ENCODE measurements around the gene RAPGEF5.

RAPGEF5 gene
- 0 to 0.72 (median 0.09) reads per million in 4 experiments for total RNA-seq

- DNase-seq = no peak
Observed at GRCh38 chr7:22356701-22357310, at the start of gene RAPGEF5. Gene RAPGEF5, minus strand, starts transcription at chr7:22357154. Its CDS starts 94 bp downstream, at chr7:22357060.

- no peak for DNase-seq
Observed at GRCh38 chr7:22406715-22407114, 49.8 kb upstream of the RAPGEF5 start.

GRCh38 chr7:22404421-22405023, 47.6 kb upstream of the RAPGEF5 start:
- no peak for DNase-seq

GRCh38 chr7:22403344-22403743, 46.4 kb upstream of the RAPGEF5 start:
- no peak for DNase-seq

- DNase-seq = no peak
Observed at GRCh38 chr7:22402250-22402649, 45.3 kb upstream of the RAPGEF5 start.

GRCh38 chr7:22400936-22401553, 44.1 kb upstream of the RAPGEF5 start:
- DNase-seq = no peak

GRCh38 chr7:22400150-22400814, 43.3 kb upstream of the RAPGEF5 start:
- no peak for DNase-seq

GRCh38 chr7:22399546-22399945, 42.6 kb upstream of the RAPGEF5 start:
- no peak for DNase-seq

- DNase-seq = no peak
Observed at GRCh38 chr7:22399091-22399490, 42.1 kb upstream of the RAPGEF5 start.

- DNase-seq = no peak
Observed at GRCh38 chr7:22397981-22398380, 41.0 kb upstream of the RAPGEF5 start.

GRCh38 chr7:22395222-22395621, 38.3 kb upstream of the RAPGEF5 start:
- no peak for DNase-seq

- DNase-seq = no peak
Observed at GRCh38 chr7:22394739-22395138, 37.8 kb upstream of the RAPGEF5 start.

GRCh38 chr7:22393913-22394729, 37.2 kb upstream of the RAPGEF5 start:
- no peak for DNase-seq

GRCh38 chr7:22390516-22390915, 33.6 kb upstream of the RAPGEF5 start:
- DNase-seq = no peak

GRCh38 chr7:22389892-22390291, 32.9 kb upstream of the RAPGEF5 start:
- no peak for DNase-seq

GRCh38 chr7:22387583-22387982, 30.6 kb upstream of the RAPGEF5 start:
- DNase-seq = no peak

GRCh38 chr7:22386865-22387264, 29.9 kb upstream of the RAPGEF5 start:
- DNase-seq = no peak

- DNase-seq = no peak
Observed at GRCh38 chr7:22386206-22386858, 29.4 kb upstream of the RAPGEF5 start.

- DNase-seq = no peak
Observed at GRCh38 chr7:22385326-22385725, 28.4 kb upstream of the RAPGEF5 start.

- no peak for DNase-seq
Observed at GRCh38 chr7:22380333-22380732, 23.4 kb upstream of the RAPGEF5 start.

GRCh38 chr7:22378199-22378980, 21.4 kb upstream of the RAPGEF5 start:
- DNase-seq = no peak

GRCh38 chr7:22377703-22378102, 20.7 kb upstream of the RAPGEF5 start:
- no peak for DNase-seq

Measured in effector CD8-positive, alpha-beta T cell (primary cell).